ENCODE results near the gene NIPSNAP3A. TPM values are rescaled to one million over a fixed set of nuclear protein-coding genes. Genes with fewer than 3 reads are reported as not detected.
A peak's percentile ranks its signal among the peaks of the same experiment; 100 is the strongest.

The NIPSNAP3A gene
- total RNA-seq, 1 donor from 2014 or later = 14.9 TPM

DNA sequence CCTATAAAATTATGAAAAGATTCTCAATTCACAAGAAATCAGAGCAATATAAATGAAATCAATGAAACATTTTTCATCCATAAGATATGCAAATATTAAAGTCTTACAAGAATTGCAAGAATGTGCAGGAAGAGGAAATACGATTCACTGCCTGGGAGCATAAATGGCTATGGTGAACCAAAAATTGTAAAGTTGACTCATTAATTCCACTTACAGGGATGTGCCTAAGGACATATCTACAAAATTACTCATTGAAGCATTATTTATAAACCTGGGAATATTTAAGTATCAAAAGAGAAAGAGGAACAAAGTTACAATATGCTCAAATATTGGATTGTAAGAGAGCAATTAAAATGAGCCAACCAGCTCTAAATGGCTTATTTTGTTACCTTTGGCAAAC is 6.9 kb upstream of the NIPSNAP3A start:
- H3K9me3 Mint-ChIP-seq = no peaks in the 10 kb centered on the region
- no peak overlapping the region for H3K4me3 Mint-ChIP-seq
- no peak for DNase-seq (ENCODE audit: low read depth, low spot score)
- peaks cover 19% of the 10 kb centered on the region for H3K27me3 Mint-ChIP-seq (ENCODE audit: low read depth)
- H3K4me1 Mint-ChIP-seq = no peaks in the 10 kb centered on the region
- no peak overlapping the region for H3K27ac Mint-ChIP-seq (ENCODE audit: unreplicated experiment)
- H3K36me3 Mint-ChIP-seq (ENCODE audit: low read depth) = no peaks in the 10 kb centered on the region
- TF ChIP-seq, protein P1, sequence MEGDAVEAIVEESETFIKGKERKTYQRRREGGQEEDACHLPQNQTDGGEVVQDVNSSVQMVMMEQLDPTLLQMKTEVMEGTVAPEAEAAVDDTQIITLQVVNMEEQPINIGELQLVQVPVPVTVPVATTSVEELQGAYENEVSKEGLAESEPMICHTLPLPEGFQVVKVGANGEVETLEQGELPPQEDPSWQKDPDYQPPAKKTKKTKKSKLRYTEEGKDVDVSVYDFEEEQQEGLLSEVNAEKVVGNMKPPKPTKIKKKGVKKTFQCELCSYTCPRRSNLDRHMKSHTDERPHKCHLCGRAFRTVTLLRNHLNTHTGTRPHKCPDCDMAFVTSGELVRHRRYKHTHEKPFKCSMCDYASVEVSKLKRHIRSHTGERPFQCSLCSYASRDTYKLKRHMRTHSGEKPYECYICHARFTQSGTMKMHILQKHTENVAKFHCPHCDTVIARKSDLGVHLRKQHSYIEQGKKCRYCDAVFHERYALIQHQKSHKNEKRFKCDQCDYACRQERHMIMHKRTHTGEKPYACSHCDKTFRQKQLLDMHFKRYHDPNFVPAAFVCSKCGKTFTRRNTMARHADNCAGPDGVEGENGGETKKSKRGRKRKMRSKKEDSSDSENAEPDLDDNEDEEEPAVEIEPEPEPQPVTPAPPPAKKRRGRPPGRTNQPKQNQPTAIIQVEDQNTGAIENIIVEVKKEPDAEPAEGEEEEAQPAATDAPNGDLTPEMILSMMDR (conservative IDR thresholded peaks at IDR 0.05) = no peak

DNA sequence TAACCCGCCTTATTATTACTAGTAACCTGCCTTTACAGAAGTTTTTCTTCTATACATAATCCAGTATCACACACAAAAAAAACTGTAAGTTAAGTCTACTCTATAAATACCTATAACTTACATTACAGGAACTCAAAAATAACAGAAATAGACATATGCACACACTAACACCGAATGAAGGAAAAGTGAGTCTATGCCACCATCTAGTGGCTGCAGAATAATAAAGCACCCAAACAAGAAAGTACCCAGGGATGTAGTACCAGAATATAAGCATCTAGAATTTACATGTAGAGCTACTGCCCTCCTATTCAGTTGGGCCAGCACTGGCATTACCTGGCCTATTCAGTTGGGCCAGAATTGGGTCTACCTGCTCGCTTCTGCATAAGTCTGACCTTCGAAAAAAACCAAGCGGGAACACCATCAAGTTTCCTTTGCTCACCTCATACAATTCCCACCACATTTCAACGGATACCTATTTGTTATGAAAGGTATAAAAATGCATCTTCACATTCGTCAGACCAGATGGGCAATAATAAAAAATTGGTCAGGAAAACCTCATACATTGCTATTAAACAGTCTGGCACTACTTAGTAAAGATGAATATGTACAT is 4.0 kb upstream of the NIPSNAP3A start:
- no peak overlapping the region for H3K27ac Mint-ChIP-seq (ENCODE audit: unreplicated experiment)
- DNase-seq (ENCODE audit: low read depth, low spot score) = peak; percentile 24
- H3K4me1 Mint-ChIP-seq = peaks cover 11% of the 10 kb centered on the region
- H3K4me3 Mint-ChIP-seq = peak overlapping the region; percentile 56
- peaks cover 33% of the 10 kb centered on the region for H3K27me3 Mint-ChIP-seq (ENCODE audit: low read depth)
- no peaks in the 10 kb centered on the region for H3K9me3 Mint-ChIP-seq
- H3K36me3 Mint-ChIP-seq (ENCODE audit: low read depth) = no peaks in the 10 kb centered on the region
- TF ChIP-seq, protein P1 (conservative IDR thresholded peaks at IDR 0.05) = peak; percentile 87

DNA sequence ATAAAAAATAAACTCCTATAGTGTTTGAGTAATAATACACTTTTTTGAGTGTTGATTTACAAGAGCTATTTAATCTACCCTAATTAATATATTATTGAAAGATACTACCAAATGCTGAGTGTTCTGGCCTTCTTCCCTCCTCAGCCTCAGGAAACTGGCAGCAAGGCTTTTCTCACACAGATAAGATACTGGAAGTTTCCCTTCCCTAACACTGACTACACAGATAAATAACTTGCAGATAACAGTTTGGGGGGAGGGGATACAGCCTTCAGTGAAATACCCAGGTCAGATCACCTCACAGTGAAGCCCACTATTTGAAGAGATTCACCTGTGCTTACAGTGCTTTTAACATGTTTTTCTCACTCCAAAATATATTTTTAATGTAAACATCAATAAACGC is 1.6 kb upstream of the NIPSNAP3A start:
- Mint-ChIP-seq H3K36me3 (ENCODE audit: low read depth) (no peaks in the 10 kb centered on the region), H3K4me3 (peak overlapping the region; percentile 66), H3K4me1 (peaks cover 17% of the 10 kb centered on the region), H3K9me3 (no peaks in the 10 kb centered on the region), H3K27me3 (ENCODE audit: low read depth) (peaks cover 33% of the 10 kb centered on the region), H3K27ac (ENCODE audit: unreplicated experiment) (no peak overlapping the region)
- no peak for DNase-seq (ENCODE audit: low read depth, low spot score)
- TF ChIP-seq, protein P1 (conservative IDR thresholded peaks at IDR 0.05) = no peak

DNA sequence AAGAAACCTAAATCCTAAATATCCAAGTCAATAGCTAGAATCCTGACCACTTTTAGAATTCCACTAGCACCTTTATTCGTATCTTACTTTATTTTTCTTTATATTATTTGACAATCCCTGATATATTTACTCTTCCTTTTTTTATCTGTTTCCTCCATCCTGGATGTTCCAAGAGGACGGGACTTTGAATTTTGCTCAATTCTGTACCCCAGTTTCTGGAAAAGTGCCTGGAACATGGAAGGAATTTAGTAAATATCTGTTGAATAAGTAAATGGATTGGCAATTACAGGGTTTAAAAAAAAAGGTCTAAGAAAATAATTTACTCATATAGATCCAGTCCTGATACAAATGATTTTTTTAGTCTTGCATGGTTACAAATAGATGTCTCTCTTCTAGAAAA is 1.2 kb upstream of the NIPSNAP3A start:
- Mint-ChIP-seq H3K27me3 (ENCODE audit: low read depth) (peaks cover 33% of the 10 kb centered on the region), H3K4me3 (peak overlapping the region; percentile 62), H3K9me3 (no peaks in the 10 kb centered on the region), H3K27ac (ENCODE audit: unreplicated experiment) (no peak overlapping the region), H3K4me1 (peaks cover 17% of the 10 kb centered on the region), H3K36me3 (ENCODE audit: low read depth) (no peaks in the 10 kb centered on the region)
- DNase-seq (ENCODE audit: low read depth, low spot score) = no peak
- TF ChIP-seq, protein P1 (conservative IDR thresholded peaks at IDR 0.05) = no peak

DNA sequence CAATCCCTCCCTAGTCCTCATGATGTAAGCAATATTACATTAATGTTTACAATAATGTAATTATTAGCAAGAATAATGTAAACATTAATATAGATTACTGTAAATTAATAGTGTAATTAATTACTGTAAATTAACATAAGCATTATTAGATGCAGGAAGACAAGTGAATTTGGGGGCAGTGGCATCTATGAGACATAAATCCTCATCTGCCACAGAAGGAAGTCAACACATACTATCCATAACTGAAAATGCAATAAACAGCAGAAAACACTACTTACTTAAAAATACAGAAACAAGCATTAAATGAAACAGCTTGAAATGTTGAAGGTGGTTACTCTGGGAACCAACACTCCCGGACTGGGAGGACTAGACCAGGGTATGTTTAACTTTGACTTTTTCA is 685 bp upstream of the NIPSNAP3A start:
- no peak for DNase-seq (ENCODE audit: low read depth, low spot score)
- Mint-ChIP-seq H3K27me3 (ENCODE audit: low read depth) (peaks cover 33% of the 10 kb centered on the region), H3K9me3 (no peaks in the 10 kb centered on the region), H3K4me3 (peak overlapping the region; percentile 91), H3K27ac (ENCODE audit: unreplicated experiment) (no peak overlapping the region), H3K36me3 (ENCODE audit: low read depth) (no peaks in the 10 kb centered on the region), H3K4me1 (peaks cover 17% of the 10 kb centered on the region)
- TF ChIP-seq, protein P1 (conservative IDR thresholded peaks at IDR 0.05) = no peak

Measured in neural crest cell (in vitro differentiated cells).